ENCODE measurements around the gene CFAP65.
A peak's percentile ranks its signal among the peaks of the same experiment; 100 is the strongest.

The CFAP65 gene

DNA sequence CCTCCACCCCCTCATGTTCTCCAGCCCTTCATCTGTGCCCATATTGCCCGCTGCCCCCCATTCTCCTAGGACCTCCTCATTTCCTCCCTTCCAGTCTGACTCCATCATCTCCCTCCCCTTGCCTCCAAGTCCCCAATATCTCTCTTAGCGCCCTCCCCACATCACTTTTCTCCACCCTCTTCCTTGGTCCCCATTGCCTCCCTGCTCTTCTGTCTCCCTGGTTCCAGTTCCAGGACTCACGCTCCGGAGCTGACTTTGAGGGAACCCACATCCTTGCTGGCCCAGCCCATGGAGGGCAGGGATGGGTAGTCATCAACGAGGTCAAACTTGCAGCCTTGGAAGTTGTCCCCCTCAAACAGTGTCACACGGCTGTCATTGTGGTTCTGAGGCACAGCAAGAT is 50.7 kb downstream of the CFAP65 start:
- no peak for DNase-seq

DNA sequence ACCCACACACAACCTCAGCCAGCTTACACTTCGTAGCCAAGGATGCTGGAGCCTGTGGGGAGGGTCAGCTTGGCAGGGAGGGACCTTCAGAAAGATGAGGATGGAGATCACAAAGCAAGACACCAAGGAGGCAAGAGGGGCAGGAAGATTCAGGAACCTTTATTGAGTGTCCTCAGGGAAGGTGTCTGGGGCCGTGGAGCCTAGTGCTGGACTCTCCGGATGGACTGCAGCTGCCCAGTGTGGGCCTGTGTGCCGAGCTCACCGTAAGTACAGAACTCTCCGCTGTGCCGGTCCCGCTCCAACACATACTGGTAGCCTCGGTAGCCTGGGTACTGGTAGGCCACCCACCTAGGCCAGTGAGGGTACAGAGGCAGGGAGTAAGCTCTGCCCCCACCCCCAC is 51.3 kb downstream of the CFAP65 start:
- no peak for DNase-seq

DNA sequence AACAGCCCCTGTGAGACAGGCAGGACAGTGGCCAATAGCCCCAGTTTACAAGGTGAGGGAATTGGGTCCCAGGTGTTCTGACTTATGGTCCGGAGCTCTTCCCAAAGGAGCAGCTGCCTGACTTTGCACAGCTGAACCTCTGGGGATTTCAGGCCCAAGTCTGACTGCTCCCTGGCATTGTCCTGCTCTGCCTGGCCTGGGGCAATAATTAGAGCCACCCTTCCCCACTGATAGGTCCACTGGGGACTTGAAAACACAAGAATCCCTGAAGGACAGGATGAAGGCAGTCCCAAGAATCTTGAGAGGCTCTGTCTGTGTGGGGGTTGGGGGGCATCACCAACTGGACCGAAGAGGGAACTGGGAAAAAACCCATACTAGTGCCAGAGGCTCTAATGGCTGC is 52.7 kb downstream of the CFAP65 start:
- no peak for DNase-seq

DNA sequence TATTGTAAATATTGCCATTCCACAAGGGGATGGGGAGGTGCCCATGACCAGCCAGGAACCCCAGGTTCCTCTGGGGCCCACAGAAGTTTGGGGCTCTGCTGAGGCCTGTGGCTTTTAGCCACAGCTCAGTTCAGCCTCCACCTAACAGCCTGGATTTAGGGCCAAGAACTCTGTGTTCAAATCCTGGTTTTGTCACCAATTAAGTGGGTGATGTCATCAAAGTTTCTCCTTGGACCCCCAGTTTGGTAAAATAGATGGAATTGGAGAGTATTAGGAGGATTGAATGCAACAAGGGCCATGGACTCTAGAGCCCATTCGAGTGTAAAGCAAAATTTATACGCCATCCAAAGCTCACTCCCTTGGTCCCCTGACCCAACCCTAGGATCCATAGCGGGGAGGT is 53.2 kb downstream of the CFAP65 start:
- no peak for DNase-seq

DNA sequence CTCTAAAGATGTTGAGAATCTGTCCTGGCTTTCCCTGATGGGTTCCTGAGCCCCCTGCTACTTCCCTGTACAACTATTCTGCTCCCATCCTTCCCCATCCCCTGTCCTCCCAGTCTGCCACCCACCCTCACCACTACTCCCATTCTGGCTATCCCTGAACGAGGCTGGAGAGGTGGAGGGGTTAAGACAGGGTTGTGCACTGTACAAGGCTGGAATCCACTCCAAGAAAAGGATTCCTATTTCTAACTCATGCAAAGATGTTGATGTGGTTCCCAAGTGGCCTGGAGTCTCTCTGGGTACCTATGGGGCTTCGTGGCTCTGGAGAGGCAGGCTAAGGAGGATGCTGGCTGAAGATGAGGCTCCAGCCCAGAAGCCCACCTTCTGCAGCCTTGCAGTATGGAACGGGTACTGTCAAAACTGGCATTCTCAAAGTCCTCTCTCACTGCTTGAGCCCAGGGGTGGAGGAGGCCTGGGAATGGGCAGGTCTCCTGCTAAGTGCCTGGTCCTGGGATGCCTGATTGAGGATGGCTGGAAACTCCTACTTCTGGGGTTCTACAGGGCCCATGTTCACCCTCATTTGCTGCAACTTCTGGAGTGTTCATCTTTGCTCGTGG is 55.1 kb downstream of the CFAP65 start:
- DNase-seq = no peak

DNA sequence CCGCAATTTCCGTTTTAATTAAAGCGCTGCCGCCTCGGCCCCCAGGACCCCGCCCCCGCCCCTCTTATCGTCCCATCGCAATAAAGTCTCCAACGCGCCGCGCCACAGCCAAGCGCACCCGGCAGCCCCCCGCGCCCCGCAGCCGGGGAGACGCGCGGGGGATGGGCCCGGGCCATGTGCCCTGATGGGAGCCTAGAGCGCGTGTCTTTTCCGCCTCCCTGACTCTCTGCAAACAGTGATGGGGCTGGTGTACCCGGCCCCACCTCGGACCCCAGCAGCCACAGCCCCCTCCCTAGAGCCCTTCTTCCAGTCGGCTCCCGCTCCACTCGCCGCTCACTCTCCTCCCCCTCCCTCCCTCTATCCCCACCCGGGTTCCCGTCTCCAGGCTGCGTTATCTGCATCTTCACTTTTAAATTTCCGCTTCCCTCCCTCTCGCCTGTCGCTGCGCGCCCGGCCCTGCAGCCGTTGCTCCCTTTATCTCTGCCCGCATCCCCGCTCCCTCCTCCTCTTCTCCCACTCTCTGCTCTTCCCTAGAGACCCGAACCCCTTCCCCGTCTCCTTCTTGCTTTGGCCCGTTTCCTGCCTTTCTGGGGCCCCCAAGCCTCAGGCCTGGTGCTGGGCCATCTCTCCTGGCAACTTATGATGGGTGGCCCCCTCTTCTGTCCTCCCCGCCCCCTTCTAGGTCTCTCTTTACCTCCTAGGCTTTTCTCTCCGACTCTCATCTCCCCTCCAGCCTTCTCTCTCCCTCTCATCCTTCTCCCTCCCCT is 55.8 kb downstream of the CFAP65 start:
- DNase-seq = no peak

DNA sequence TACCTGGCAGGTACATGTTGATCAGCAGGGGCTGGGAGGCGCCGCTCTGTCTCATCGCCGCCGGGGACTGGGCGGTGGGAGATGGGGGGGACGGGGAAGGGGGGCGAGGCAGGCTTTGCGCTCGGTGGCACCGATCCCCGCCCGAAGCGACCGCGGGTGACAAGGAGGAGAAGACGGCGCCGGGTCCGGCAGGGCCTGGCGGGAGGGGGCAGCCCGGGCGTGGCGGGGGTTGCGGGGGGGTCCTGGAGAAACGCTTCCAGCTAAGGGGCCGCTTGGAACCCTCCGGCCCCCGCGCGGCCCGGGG is 56.3 kb downstream of the CFAP65 start, which contains the start of gene FEV:
Gene FEV (minus strand): TSS at position 164 of the 304 bp plus-strand sequence. CDS start 109 bp downstream, at position 55.
- no peak for DNase-seq

DNA sequence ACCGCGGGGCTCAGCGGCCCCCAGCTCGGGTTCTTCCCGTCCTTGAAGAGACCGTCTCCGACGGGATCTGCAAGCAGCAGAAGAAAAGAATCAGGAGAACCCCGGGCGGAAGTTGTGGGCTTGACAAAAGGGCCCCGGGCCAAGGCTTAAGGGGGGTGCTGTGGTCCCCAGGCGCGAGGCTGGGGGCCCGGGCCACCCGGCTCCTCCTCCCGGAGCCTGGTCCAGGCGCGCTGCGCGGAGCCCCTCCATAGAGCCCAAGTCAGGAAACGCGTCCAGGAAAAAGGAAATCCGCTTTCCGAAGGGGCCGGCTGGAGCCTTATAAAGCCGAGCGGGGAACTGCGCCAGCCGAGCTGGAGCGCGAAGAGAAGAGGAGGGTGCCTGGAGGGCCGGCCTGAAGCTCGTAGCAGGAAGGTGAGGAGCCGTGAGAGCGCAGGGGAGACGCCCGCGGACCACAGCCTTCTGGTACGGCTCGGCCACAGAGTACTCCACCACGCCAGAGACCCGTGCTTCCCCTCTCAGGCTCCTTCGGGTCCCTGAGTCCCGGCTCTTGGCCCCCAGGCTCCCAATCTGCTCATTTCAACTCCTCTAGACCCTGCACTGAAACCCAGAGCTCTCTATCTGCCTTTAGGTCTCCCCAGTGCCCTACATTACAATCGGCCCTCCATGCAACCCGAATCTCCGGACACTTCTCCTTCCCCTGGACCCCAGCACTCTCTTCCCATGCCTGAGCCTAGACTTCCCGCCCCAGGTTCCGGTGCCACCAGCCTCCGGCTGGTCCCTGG is 56.9 kb downstream of the CFAP65 start:
- DNase-seq = no peak

DNA sequence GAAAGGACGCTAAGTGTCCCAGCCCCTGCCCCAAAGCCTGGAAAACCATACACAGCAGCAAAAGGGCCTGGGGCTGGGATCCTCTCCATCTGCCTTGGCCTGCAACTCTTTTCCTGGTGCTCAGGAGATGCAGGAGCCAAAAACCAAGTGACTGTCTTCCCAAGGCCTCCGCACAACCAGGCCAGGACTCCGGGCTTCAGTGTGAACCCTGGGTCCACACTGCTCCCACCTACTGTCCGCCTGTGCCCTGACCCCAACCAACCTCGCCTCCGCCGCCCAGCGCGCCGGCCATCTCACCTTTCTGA is 57.4 kb downstream of the CFAP65 start:
- no peak for DNase-seq

DNA sequence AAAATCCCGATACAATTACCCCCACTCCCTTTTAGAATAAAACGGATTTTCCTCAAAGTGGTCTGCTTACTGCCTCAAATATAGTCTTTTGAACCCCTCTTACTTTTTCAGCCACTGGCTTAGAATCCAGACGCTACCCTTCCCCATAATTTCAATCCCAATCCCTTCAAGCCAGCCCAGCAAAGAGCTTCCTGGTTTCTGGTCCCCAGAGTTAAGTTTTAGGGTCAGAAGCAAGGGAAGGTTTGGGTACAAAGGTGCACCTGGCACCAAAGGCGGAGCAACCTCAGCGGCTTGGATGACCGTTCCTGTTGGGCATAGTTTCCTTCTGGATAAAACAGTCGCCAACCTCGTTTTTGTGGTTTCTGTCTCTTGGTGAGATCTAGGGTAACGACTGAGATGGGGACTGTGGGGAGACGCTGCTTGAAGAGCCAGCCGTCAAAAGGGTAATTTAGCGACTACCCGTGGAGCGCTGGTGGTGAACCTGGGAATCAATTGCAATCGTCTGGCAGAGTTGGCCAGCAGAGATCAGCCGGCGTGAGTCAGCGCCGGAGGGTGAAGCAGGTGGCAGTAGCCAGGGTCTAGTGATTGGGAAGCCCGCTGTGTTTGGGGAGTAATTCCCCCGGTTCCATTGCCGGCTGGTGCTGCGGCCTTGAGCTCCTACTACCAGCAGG is 57.9 kb downstream of the CFAP65 start:
- no peak for DNase-seq

DNA sequence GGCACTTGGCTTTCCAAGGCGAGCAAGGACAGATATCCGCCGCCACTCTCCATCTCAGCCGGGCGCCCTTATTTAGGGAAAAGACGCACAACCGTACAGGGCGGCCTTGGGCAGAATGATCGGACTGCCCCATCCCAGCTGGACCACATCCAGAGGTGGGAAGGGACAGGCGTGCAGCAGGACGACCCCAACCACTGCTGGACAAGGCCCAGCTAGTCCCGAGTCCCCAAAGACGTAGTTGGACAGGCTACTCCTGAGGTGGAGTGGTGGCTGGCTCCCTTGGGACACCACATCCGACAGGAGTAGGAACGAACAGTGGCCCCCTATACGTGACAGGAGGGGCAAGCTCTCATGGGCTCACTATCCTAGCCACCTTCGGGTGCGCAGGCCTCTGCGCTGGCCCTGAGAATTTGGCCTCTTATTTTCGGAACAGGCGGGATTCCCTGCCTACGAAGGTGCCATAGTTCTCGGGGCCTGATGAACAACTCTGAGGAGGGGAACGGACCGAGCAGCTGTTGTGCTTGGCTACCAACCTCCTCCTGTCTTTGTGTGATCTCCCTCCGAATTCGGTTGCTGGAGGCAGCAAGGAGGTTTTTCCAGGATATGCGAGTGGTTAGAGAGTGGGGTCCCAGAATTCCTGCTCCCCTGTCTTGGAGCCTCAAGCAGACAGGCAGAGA is 58.6 kb downstream of the CFAP65 start:
- no peak for DNase-seq

DNA sequence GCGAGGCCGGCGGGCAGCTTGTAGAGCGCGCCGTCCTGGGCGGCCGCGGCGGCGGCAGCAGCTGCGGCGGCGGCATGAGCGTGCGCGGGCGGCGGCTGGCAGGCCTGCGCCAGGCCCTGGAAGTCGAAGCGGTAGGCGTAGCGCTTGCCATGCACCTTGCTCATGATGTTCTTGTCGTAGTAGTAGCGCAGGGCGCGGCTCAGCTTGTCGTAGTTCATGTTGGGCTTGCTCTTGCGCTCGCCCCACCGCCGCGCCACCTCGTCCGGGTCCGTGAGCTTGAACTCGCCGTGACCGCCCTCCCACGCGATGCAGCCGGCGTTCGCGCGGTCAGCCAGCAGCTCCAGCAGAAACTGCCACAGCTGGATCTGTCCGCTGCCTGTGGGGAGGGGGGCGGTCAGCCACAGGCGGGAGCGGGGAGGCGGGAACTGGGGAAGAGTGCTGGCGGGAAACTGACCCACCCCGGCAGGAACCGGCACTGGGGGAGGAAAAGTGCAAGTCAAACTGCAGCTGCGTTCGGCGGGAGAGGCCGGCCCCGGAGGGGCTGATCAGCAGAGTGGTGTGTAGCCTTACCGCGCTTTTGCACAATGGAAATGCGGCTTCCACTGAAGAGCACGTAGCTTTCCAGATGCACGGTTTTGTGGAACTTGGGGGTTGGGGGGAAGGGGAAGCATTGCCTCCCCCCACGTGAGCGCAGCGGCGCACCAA is 59.3 kb downstream of the CFAP65 start:
- no peak for DNase-seq

DNA sequence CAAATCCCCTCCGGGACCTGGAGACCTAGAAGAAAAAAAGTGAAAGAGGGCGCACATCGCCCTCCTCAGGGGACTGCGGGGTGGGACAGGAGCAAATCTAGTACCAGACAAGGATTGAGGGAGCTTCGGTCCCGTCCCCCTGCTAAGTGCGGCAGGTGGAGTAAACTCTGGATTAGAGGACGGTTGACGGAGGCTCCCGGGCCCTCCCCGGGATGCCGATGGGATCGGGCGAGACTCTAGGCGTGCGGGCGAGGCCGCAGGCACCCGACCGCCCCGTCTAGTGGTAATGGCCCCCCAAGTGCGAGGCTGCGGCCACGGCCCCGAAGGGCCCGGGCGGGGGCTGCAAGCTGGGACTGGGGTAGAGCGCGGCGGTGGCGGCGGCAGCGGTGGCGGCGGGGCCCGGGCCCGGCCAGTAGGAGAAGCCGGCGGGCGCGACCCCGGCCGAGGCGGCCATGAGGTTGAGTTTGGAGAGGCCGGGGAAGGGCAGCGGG is 59.9 kb downstream of the CFAP65 start:
- no peak for DNase-seq

DNA sequence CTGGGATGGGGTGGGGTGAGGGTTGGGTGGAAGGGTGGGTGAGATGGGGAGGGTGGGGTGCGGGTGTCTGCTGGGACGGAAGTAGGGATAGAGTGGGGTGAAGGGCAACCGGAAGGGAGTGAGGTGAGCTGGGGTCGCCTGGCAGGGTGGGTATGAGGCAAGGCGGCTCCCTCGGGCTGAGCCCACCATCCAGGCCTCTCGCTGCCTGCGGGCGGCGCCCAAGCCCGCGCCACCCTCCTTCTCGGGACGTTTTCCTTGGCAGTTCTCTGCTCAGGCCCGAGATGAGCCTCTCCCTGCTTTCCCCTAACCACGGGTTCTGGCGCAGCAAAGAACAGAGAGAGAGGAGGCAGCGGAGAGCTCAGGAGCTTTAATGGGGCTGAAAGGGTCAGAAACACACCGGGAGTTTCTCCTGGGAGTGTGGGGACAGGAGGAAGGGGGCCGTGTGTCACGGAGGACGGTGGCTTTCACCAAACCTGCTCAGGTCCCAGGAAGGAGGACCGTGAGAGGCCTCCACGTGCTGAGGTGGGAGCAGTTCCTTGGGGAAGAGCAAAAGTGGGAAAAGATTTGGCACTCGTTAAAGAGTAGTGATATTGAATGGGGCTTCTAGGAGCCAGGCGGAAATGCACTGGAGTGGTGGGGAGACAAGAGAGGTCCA is 60.5 kb downstream of the CFAP65 start:
- DNase-seq = no peak

DNA sequence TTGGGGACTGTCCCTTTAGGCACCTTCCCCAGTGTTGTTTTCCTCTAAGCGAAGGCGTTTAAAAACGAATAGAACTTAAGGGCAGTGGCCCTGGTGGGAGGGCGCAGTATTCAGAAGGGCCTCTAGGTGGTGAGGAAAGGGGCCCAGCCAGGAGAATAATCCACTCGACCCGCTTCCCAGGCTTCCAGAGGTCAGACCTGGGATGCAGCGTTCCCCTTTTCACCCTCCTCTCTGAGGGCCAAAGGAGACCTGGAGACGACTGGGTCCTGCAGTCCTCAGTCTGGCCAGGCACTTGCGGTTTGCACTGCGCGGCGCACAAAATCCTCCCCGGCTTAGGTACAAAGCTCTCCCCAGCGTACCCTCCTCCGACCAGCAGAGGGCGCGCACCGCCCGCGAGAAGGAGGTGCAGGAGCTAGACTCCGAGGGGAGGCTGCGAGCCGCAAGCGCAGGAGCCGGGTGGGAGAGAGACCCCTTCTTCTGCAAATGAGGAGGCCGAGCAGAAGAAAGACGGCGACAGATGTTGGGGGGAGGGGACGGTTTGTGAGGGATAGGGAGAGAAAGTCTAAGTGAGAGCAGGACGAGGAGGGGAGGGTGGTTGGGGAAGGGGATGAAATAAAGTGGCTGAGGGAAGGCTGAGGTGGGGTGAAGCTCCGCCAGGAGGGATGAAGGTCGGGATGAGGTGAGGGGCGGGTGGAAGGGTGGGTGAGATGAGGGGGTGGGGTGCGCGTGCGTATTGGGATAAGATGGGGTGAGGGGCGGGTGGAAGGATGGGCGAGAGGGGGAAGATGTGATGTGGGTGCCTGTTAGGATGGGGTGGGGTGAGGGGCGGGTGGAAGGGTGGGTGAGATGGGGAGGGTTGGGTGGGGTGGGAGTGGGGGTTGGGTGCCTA is 61.2 kb downstream of the CFAP65 start:
- DNase-seq = peak; percentile 53

DNA sequence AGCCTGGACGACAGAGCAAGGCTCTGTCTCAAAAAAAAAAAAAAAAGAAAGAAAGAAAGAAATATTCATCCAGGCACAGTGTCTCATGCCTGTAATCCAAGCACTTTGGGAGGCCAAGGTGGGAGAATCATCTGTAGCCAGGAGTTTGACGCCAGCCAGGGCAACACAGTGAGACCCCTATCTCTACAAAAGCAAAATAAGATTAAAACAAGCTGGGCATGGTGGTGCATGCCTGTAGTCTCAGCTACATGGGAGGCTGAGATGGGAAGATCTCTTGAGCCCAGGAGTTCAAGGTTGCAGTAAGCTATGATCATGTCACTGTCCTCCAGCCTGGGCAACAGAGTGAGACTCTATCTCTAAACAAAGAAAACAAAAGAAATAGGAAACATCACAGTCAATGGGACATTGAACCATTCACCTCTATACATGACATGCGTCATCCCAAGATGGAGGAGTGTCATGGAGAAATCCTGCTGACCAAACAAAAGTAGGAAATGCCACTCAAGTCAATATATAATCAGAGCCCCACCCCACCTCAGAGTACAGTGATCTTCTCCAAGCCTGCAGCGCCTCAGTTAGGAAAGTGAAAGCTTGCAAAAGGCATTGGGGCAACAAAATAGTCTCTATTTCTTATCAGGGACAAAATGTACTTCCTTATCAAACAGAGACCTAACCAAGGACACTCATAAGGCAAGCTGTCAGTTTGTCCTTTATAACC is 66.1 kb downstream of the CFAP65 start:
- DNase-seq = no peak

DNA sequence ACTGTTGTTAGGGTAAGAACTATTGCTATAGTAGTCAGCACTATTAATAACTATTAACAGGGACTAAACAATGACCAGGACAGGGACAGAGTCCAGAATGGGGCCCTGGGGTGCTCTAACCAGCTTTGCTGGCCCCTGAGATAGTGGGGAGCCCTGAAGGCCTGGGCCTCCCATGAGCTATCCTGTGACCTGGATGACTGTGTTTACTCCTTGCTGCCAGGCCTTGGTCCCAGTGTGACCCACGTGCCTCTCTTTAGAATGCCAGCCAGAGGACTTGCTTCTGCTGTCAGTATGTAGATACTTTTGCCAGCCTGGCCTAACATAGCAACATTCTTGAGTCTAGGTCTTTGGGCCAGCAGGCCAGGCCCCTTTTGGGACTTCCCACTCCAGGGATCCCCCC is 70.4 kb downstream of the CFAP65 start:
- DNase-seq = no peak

DNA sequence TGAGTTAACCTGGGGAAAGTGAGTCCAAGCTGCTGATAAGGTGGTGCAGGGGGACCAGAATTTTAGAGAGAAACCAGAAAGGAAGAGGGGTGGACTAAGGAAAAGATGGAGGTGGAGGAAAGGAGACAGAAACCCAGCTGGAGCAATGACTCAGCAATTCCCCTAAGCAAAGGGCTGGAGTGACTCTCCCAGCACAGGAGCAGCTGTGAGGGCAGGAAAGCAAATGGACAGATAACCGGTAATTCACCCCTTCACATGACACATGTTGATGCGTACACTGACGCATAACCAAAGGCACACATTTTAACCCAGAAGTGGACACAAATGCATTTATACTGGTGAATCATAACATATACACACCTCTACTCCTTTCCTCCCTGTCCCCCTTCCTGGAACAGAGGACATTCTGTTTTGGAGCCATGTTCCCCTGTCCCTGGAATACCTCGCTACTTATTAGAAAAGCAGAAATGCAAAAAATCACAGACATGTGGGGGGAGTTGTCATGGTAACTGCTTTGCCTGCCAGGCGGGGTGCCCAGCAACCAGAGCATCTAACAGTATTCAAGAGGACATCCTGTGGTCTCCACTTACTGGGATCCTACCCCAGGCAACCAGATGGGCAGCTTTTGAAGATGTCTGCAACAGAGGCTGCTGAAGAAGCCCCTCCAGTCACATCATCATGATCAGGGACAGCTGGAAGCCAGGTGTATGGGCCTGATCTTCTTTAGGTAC is 77.1 kb downstream of the CFAP65 start:
- peak; percentile 47 for DNase-seq

DNA sequence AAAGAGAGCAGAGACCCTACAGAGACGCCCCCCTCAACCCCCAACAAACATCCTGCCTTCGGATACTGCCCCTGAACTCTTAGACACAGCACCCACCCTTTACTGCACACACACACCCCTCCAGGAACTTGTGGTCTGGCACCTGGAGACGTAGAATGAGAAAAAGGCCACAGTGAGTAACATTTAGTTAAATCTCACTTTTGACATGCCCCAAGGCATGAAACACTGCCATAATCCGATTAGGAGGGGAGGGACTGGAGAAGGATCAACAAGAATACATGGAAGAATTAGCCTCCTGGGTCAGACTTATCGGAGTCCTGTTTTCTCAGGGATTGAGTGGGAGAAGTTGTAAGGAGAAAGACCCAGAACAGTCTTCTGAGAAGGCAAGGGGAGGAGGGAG is 77.7 kb downstream of the CFAP65 start:
- DNase-seq = no peak

Measured in fibroblast of upper back skin (primary cell).